ENCODE data around the gene SPAG16.

Gene SPAG16

DNA sequence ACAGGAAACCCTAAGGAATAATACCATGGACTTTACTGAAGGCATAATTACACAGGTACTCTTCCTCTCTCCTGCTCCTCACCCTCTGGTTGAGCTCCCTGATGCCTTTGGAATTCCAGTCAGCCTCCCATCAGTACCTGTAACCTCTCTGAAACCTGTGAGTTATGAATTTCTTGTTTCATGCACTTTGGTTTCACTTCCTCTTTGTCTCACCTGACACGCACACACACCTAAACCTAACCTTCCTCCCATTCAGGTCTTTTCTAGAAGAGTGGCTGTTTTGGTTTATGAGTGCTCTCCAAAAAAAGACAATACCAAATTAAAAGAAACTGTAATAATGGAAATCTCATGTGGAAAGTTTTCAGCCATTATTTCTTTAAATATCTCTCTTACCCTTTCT lies 675.3 kb downstream of the SPAG16 start:
- Histone ChIP-seq H3K4me3 (replicated peaks; ENCODE audit: insufficient read depth, low read length) (no peak overlapping the region), H3K27me3 (ENCODE audit: insufficient read depth, poor library complexity, severe bottlenecking) (no peaks in the 10 kb centered on the region), H3K27ac (replicated peaks) (no peak overlapping the region)
- peak; percentile 8; the same call in 1 of the 2 replicates for TF ChIP-seq SPI1 (IDR thresholded peaks at IDR 0.05; ENCODE audit: borderline replicate concordance, low read depth)
- TF ChIP-seq POLR2AphosphoS5 (IDR thresholded peaks at IDR 0.05; ENCODE audit: low read depth), result no peak
- TF ChIP-seq GABPA (IDR thresholded peaks at IDR 0.05; ENCODE audit: low read depth), result no peak
- no peak for DNase-seq (ENCODE audit: low read depth in 1 of 2, low spot score in 1 of 2)

DNA sequence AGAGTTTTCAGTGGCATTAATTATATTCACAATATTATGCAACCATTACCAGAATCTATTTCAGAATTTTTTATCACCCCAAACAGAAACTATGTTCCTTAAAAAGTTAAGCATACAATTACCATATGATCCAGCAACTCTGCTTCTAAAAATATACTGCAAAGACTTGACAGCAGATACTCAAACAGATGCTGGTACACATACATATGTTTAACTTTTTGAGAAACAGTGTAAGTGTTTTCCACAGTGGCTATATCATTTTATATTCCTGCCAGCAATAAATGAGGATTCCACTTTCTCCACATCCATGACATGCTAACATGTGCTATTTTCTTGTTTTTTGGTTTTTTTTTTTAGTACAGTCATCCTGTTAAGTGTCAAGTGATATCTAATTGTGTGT lies 687.3 kb downstream of the SPAG16 start:
- Histone ChIP-seq H3K4me3 (replicated peaks; ENCODE audit: insufficient read depth, low read length) (no peak overlapping the region), H3K27me3 (ENCODE audit: insufficient read depth, poor library complexity, severe bottlenecking) (no peaks in the 10 kb centered on the region), H3K27ac (replicated peaks) (no peak overlapping the region)
- no peak for DNase-seq (ENCODE audit: low read depth in 1 of 2, low spot score in 1 of 2)
- TF ChIP-seq, protein P1, sequence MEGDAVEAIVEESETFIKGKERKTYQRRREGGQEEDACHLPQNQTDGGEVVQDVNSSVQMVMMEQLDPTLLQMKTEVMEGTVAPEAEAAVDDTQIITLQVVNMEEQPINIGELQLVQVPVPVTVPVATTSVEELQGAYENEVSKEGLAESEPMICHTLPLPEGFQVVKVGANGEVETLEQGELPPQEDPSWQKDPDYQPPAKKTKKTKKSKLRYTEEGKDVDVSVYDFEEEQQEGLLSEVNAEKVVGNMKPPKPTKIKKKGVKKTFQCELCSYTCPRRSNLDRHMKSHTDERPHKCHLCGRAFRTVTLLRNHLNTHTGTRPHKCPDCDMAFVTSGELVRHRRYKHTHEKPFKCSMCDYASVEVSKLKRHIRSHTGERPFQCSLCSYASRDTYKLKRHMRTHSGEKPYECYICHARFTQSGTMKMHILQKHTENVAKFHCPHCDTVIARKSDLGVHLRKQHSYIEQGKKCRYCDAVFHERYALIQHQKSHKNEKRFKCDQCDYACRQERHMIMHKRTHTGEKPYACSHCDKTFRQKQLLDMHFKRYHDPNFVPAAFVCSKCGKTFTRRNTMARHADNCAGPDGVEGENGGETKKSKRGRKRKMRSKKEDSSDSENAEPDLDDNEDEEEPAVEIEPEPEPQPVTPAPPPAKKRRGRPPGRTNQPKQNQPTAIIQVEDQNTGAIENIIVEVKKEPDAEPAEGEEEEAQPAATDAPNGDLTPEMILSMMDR (IDR thresholded peaks at IDR 0.05; ENCODE audit: insufficient read depth, low read length), result no peak
- TF ChIP-seq SPI1 (IDR thresholded peaks at IDR 0.05; ENCODE audit: borderline replicate concordance, low read depth), result no peak
- TF ChIP-seq GABPA (IDR thresholded peaks at IDR 0.05; ENCODE audit: low read depth), result no peak
- no peak for TF ChIP-seq POLR2AphosphoS5 (IDR thresholded peaks at IDR 0.05; ENCODE audit: low read depth)
- TF ChIP-seq REST (IDR thresholded peaks at IDR 0.05; ENCODE audit: insufficient replicate concordance, low read depth), result no peak

DNA sequence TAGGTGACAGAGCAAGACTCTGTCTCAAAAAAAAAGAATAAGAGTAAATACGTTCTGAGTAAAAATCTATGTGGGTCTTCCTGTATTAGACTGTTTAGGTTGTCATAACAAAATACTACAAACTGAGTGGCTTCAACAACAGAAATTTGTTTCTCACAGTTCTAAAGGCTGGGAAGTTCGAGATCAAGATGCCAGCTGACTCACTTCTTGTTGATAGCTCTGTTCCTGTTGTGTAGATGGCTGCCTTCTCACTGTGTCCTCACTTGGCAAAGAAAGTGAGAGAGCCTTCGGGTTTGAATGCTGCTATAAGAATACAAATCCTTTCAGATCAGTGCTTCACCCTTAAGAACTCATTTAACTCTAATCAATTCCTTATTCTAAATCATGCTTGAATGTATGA lies 696.6 kb downstream of the SPAG16 start:
- no peak overlapping the region for H3K4me3 ChIP-seq (replicated peaks; ENCODE audit: insufficient read depth, low read length)
- TF ChIP-seq, protein P1 (IDR thresholded peaks at IDR 0.05; ENCODE audit: insufficient read depth, low read length), result no peak
- TF ChIP-seq REST (IDR thresholded peaks at IDR 0.05; ENCODE audit: insufficient replicate concordance, low read depth), result no peak
- no peak for TF ChIP-seq SPI1 (IDR thresholded peaks at IDR 0.05; ENCODE audit: borderline replicate concordance, low read depth)
- TF ChIP-seq POLR2AphosphoS5 (IDR thresholded peaks at IDR 0.05; ENCODE audit: low read depth), result no peak
- no peak for TF ChIP-seq GABPA (IDR thresholded peaks at IDR 0.05; ENCODE audit: low read depth)
- DNase-seq (ENCODE audit: low read depth in 1 of 2, low spot score in 1 of 2), result no peak
- no peaks in the 10 kb centered on the region for H3K27me3 ChIP-seq (ENCODE audit: insufficient read depth, poor library complexity, severe bottlenecking)
- no peak overlapping the region for H3K27ac ChIP-seq (replicated peaks)

GRCh38 chr2:213989207-213989606 lies 704.9 kb downstream of the SPAG16 start:
- TF ChIP-seq, protein P1 (IDR thresholded peaks at IDR 0.05; ENCODE audit: insufficient read depth, low read length), result no peak
- TF ChIP-seq GABPA (IDR thresholded peaks at IDR 0.05; ENCODE audit: low read depth) (no peak), POLR2AphosphoS5 (IDR thresholded peaks at IDR 0.05; ENCODE audit: low read depth) (no peak), SPI1 (IDR thresholded peaks at IDR 0.05; ENCODE audit: borderline replicate concordance, low read depth) (no peak), REST (IDR thresholded peaks at IDR 0.05; ENCODE audit: insufficient replicate concordance, low read depth) (no peak)
- no peak overlapping the region for H3K27ac ChIP-seq (replicated peaks)

More at GRCh38 chr2:213989207-213989606, 704.9 kb downstream of the SPAG16 start:
- DNase-seq (ENCODE audit: low read depth in 1 of 2, low spot score in 1 of 2), result no peak
- Histone ChIP-seq H3K4me3 (replicated peaks; ENCODE audit: insufficient read depth, low read length) (no peak overlapping the region), H3K27me3 (ENCODE audit: insufficient read depth, poor library complexity, severe bottlenecking) (no peaks in the 10 kb centered on the region)

All from HL-60 (cell line).